Endothelial cell of umbilical vein (primary cell): ENCODE results near the gene METTL2A. TPM values are rescaled to one million over a fixed set of nuclear protein-coding genes. Genes with fewer than 3 reads are reported as not detected.
"Not testable (repeated sequence)": the region's sequence is repeated elsewhere in the genome, so short reads cannot be mapped to it uniquely, and the experiment has no call there.

ENCODE experiments used
- BruUV-seq: library from RNA; stranded (reverse); fragments of 400-500 nt; replicated peaks from 2 replicates; lab custom pipeline; 2021; lab: Mats Ljungman, UMichigan
- CTCF ChIA-PET: fragments of 300-600, 350-600 bp; sonication (Branson Sonifier 250); formaldehyde crosslinking; loops from one replicate; lab custom pipeline; 2021; ENCODE audit warnings: antibody characterized with exemption, inconsistent platforms; lab: Charles Lee
- POLR2A ChIA-PET: fragments of 300-600, 350-600 bp; sonication (Branson Sonifier 250); formaldehyde crosslinking; loops from one replicate; lab custom pipeline; 2021; ENCODE audit warnings: antibody characterized with exemption, inconsistent platforms; lab: Charles Lee
- DNase-seq: peaks from one replicate; pipeline ENCODE4 v3.0.0-alpha.2; 2011; ENCODE audit warnings: low read depth, low spot score
- FAIRE-seq: peaks from 2 replicates; lab custom pipeline; 2011; peaks lifted over from hg19 to GRCh38; lab: Jason Lieb, UNC
- H2AFZ ChIP-seq: 2 replicates; pipeline ENCODE4 v1.6.0; 2012; ENCODE audit warnings: low read depth, low read length, control low read depth, inconsistent platforms
- H3K27ac ChIP-seq: 2 replicates; pipeline ENCODE4 v1.5.1; 2011; ENCODE audit warnings: low read depth, mild to moderate bottlenecking, control low read depth, low read length, moderate library complexity; ENCODE audit not compliant: insufficient read depth
- H3K27me3 ChIP-seq, 2 experiments: 2 replicates each; pipeline versions ENCODE4 v1.6.0 to v1.6.1; 2011; ENCODE audit warnings: low read length in 2 of 2, mixed read lengths in 1 of 2; ENCODE audit not compliant: control insufficient read depth in 2 of 2, insufficient read depth in 2 of 2
- H3K36me3 ChIP-seq, 2 experiments: 2 replicates in 1 of 2; 3 replicates in 1 of 2; pipeline ENCODE4 v1.5.1; 2011; ENCODE audit warnings: low read length in 2 of 2, mild to moderate bottlenecking in 1 of 2, moderate library complexity in 1 of 2; ENCODE audit not compliant: control insufficient read depth in 2 of 2, insufficient read depth in 2 of 2; ENCODE audit errors: extremely low read depth in 1 of 2
- H3K4me1 ChIP-seq: 3 replicates; pipeline ENCODE4 v1.5.1; 2011; ENCODE audit warnings: mild to moderate bottlenecking, low read length; ENCODE audit not compliant: control insufficient read depth, insufficient read depth; ENCODE audit errors: extremely low read depth
- H3K4me2 ChIP-seq: 2 replicates; pipeline ENCODE4 v1.6.1; 2011; ENCODE audit warnings: low read length, control low read depth, mixed read lengths; ENCODE audit not compliant: insufficient read depth
- H3K4me3 ChIP-seq, 3 experiments: fragments of 200-600 bp in 1 of 3; sonication (generic), shearing (Covaris generic) in 1 of 3; replicated peaks in 1 of 3; 2 replicates each; pipeline ENCODE4 v1.5.1; 2011 to 2016; ENCODE audit warnings: control low read depth in 3 of 3, low read length in 3 of 3, mild to moderate bottlenecking in 2 of 3, inconsistent platforms in 1 of 3, low read depth in 1 of 3, moderate library complexity in 1 of 3; ENCODE audit not compliant: insufficient read depth in 1 of 3
- H3K79me2 ChIP-seq: 2 replicates; pipeline ENCODE4 v1.6.0; 2012; ENCODE audit warnings: low read length, inconsistent platforms; ENCODE audit not compliant: control insufficient read depth, insufficient read depth
- H3K9ac ChIP-seq: replicated peaks from 2 replicates; pipeline ENCODE3; 2011; ENCODE audit warnings: low read length, control low read depth; ENCODE audit not compliant: insufficient read depth; ENCODE audit errors: extremely low read depth
- H3K9me1 ChIP-seq: replicated peaks from 3 replicates; pipeline ENCODE4 v1.6.0; 2011; ENCODE audit warnings: mild to moderate bottlenecking, low read length; ENCODE audit not compliant: control insufficient read depth, insufficient read depth; ENCODE audit errors: extremely low read depth
- H3K9me3 ChIP-seq: replicated peaks from 2 replicates; pipeline ENCODE4 v1.5.1; 2012; ENCODE audit warnings: low read length, inconsistent platforms; ENCODE audit not compliant: control insufficient read depth, insufficient read depth
- H4K20me1 ChIP-seq: replicated peaks from 2 replicates; pipeline ENCODE3; 2011; ENCODE audit warnings: mild to moderate bottlenecking, low read length; ENCODE audit not compliant: control insufficient read depth, insufficient read depth; ENCODE audit errors: extremely low read depth
- EZH2 ChIP-seq: IDR thresholded peaks from 2 replicates; pipeline ENCODE4 v1.6.1; 2012; ENCODE audit warnings: borderline replicate concordance, low read depth, mild to moderate bottlenecking, moderate library complexity, low read length, inconsistent platforms; ENCODE audit not compliant: severe bottlenecking
- FOS ChIP-seq: IDR thresholded peaks from 2 replicates; pipeline ENCODE4 v1.6.1; 2011; ENCODE audit warnings: mild to moderate bottlenecking, low read length, moderate library complexity, borderline replicate concordance; ENCODE audit not compliant: insufficient read depth
- GATA2 ChIP-seq: IDR thresholded peaks from 2 replicates; pipeline ENCODE4 v1.7.0; 2011; ENCODE audit warnings: low read depth, mild to moderate bottlenecking, moderate library complexity, mixed read lengths, low read length; ENCODE audit not compliant: insufficient read length, insufficient read depth
- JUN ChIP-seq: IDR thresholded peaks from 2 replicates; pipeline ENCODE4 v1.6.1; 2011; ENCODE audit warnings: borderline replicate concordance, low read depth; ENCODE audit not compliant: insufficient read length, insufficient read depth
- MYC ChIP-seq: IDR thresholded peaks from one replicate; pipeline ENCODE4 v1.6.1; 2011; ENCODE audit warnings: mild to moderate bottlenecking, low read depth, low read length
- POLR2A ChIP-seq: IDR thresholded peaks from 2 replicates; pipeline ENCODE4 v1.6.1; 2012; ENCODE audit warnings: low read depth, mild to moderate bottlenecking, control low read depth, low read length
- POLR2AphosphoS5 ChIP-seq: IDR thresholded peaks from 2 replicates; pipeline ENCODE4 v1.6.1; 2012; ENCODE audit warnings: low read depth, mild to moderate bottlenecking, control low read depth, low read length, moderate library complexity; ENCODE audit not compliant: insufficient read depth
- dilution Hi-C: fragments of 300-500 bp; cut with MboI; formaldehyde crosslinking; loops from one replicate; pipeline ENCODE4 v1.15.0; 2019; ENCODE audit warnings: low sequenced_read_pairs; ENCODE audit not compliant: extremely low pct_ligation_motif_present
- intact Hi-C: fragments of 100-400 bp; cut with micrococcal nuclease; formaldehyde crosslinking; loops from one replicate; pipeline ENCODE4 v1.10.0; 2022
- polyA plus RNA-seq, 4 experiments: library from polyadenylated mRNA; depleted of rRNA in 3 of 4; stranded (reverse) in 3 of 4; unstranded in 1 of 4; fragments of >200 nt; gene quantifications; 2 replicates each; pipeline versions ENCODE4 v1.2.1 to v1.2.3, GENCODE V29; 2011 to 2012; ENCODE audit warnings: missing spikeins in 1 of 4
- total RNA-seq: library from RNA; stranded (reverse); gene quantifications from 2 replicates; pipeline ENCODE4 v1.2.3, GENCODE V29; 2021

The METTL2A gene
- total and polyA plus RNA-seq, 2 donors (not counting 3 experiments of a cell fraction or from before 2014, with no cell fraction given) = 9.0 to 23.3 TPM

DNA sequence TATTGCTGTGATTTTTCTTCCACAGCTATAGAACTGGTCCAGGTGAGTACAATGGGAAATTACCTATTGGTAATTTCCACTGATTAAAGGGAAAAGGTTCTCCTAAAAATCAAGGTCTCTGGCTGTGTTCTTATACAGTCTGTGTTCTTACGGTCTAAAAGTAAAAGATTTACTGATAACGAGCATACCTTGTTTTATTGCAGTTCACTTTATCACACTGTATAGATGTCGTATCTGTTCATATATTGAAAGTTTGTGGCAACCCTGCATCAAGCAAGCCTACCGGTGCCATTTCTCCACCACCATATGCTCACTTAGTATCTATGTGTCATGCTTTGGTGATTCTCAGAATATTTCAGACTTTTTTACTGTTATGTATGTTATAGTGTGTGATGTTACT lies 11.6 kb downstream of the METTL2A start:
- H3K27ac ChIP-seq, H4K20me1 ChIP-seq, H3K4me2 ChIP-seq, dilution Hi-C loops, H3K4me1 ChIP-seq, POLR2A ChIA-PET, H3K9me1 ChIP-seq, H3K9me3 ChIP-seq, FAIRE-seq, H3K27me3 ChIP-seq, H3K9ac ChIP-seq, H3K36me3 ChIP-seq, BruUV-seq, H3K79me2 ChIP-seq, H2AFZ ChIP-seq, CTCF ChIA-PET, H3K4me3 ChIP-seq, intact Hi-C loops, DNase-seq: not testable (repeated sequence)

DNA sequence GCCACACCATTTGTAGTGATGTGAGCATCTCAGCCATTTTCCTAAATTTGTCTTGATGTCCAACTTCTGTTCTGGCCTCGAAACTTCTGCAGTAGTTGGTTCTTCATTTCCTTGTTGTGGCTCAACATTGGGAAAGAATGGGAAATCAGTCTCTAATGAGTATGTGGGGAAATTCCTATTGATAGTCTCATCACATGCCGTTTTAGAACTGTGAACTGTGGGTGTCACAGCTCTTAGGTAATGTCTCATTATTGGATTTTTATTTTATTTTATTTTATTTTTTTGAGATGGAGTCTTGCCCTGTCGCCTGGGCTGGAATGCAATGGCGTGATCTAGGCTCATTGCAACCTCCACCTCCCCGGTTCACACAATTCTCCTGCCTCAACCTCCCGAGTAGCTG lies 17.5 kb downstream of the METTL2A start:
- H3K79me2 ChIP-seq, CTCF ChIA-PET, H3K9ac ChIP-seq, dilution Hi-C loops, H3K4me1 ChIP-seq, H3K4me2 ChIP-seq, BruUV-seq, H2AFZ ChIP-seq, DNase-seq, H3K36me3 ChIP-seq, H4K20me1 ChIP-seq, H3K9me3 ChIP-seq, H3K9me1 ChIP-seq, H3K27ac ChIP-seq, H3K27me3 ChIP-seq, H3K4me3 ChIP-seq, FAIRE-seq, intact Hi-C loops, POLR2A ChIA-PET: not testable (repeated sequence)

DNA sequence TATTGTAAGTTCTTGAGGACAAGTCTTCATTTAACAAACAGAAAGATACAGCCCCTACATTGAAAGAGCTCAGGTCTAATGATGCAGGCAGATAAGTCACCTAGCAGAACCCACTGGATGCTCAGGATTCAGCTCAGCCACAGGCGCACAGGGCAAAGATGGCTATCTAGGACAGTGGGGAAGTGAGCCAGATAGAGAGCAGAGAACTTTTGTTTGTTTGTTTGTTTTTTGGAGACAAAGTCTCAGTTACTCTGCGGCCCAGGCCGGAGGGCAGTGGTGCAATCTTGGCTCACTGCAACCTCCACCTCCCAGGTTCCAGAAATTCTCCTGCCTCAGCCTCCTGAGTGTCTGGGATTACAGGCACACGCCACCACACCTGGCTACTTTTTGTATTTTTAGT lies 20.4 kb downstream of the METTL2A start:
- FAIRE-seq = no peak
- H3K4me3 ChIP-seq = no peak overlapping the region
- H3K9me1 ChIP-seq = no peaks in the 10 kb centered on the region
- no peak overlapping the region for H3K27ac ChIP-seq
- H2AFZ ChIP-seq = no peak overlapping the region
- H3K27me3 ChIP-seq = no peaks in the 10 kb centered on the region
- no peaks in the 10 kb centered on the region for H3K4me1 ChIP-seq
- H3K79me2 ChIP-seq = no peaks in the 10 kb centered on the region
- no TSS peak for BruUV-seq
- peaks cover 0 to 6% of the 10 kb centered on the region in 2 experiments for H3K36me3 ChIP-seq
- H3K4me2 ChIP-seq = no peak overlapping the region
- ChIA-PET CTCF (no interaction called here), POLR2A (no interaction called here)
- no peak overlapping the region for H3K9ac ChIP-seq
- dilution Hi-C loops = no loop called here
- H3K9me3 ChIP-seq = no peaks in the 10 kb centered on the region
- H4K20me1 ChIP-seq = no peaks in the 10 kb centered on the region
- TF ChIP-seq FOS (no peak), GATA2 (no peak), EZH2 (no peak), JUN (no peak), MYC (no peak), POLR2A (no peak), POLR2AphosphoS5 (no peak)
- intact Hi-C loops = no loop called here
- no peak for DNase-seq
